H9 (cell line): ENCODE results near the gene RGPD4. TPM values are rescaled to one million over a fixed set of nuclear protein-coding genes. Genes with fewer than 3 reads are reported as not detected.

ENCODE experiments used
- DNase-seq: peaks from one replicate; pipeline ENCODE4 v3.0.0-alpha.2; 2017
- H2AFZ ChIP-seq: one replicate; pipeline ENCODE4 v1.6.1; 2013; ENCODE audit warnings: mild to moderate bottlenecking, low read length, control low read depth, moderate library complexity
- H2AK5ac ChIP-seq: 2 replicates; pipeline ENCODE4 v1.6.1; 2013; ENCODE audit warnings: low read length, control low read depth, mixed read lengths; ENCODE audit not compliant: insufficient read length
- H2BK120ac ChIP-seq: one replicate; pipeline ENCODE4 v1.6.1; 2013; ENCODE audit warnings: low read depth, mild to moderate bottlenecking, low read length, control low read depth, inconsistent platforms; ENCODE audit not compliant: poor library complexity, severe bottlenecking
- H2BK12ac ChIP-seq: 2 replicates; pipeline ENCODE4 v1.6.1; 2013; ENCODE audit warnings: low read length, control low read depth, mixed read lengths, low read depth; ENCODE audit not compliant: insufficient read length
- H2BK15ac ChIP-seq: 2 replicates; pipeline ENCODE4 v1.6.1; 2013; ENCODE audit warnings: low read depth, low read length, control low read depth
- H2BK20ac ChIP-seq: one replicate; pipeline ENCODE4 v1.6.1; 2013; ENCODE audit warnings: low read depth, mild to moderate bottlenecking, low read length, control low read depth, inconsistent platforms; ENCODE audit not compliant: poor library complexity, severe bottlenecking
- H2BK5ac ChIP-seq: 2 replicates; pipeline ENCODE4 v1.6.1; 2013; ENCODE audit warnings: low read length, control low read depth, mixed read lengths; ENCODE audit not compliant: insufficient read length
- H3K14ac ChIP-seq: 2 replicates; pipeline ENCODE4 v1.6.1; 2013; ENCODE audit warnings: low read length, control low read depth; ENCODE audit not compliant: insufficient read depth
- H3K18ac ChIP-seq: 2 replicates; pipeline ENCODE4 v1.6.1; 2013; ENCODE audit warnings: low read depth, mild to moderate bottlenecking, mixed read lengths, low read length, control low read depth; ENCODE audit not compliant: insufficient read length
- H3K23ac ChIP-seq: 2 replicates; pipeline ENCODE4 v1.6.1; 2013; ENCODE audit warnings: low read length, control low read depth, mixed read lengths, low read depth; ENCODE audit not compliant: insufficient read length
- H3K23me2 ChIP-seq: 2 replicates; pipeline ENCODE4 v1.6.1; 2013; ENCODE audit warnings: low read depth, mild to moderate bottlenecking, mixed read lengths, low read length, control low read depth; ENCODE audit not compliant: insufficient read length, poor library complexity, severe bottlenecking
- H3K27ac ChIP-seq: 2 replicates; pipeline ENCODE4 v1.5.1; 2013; ENCODE audit warnings: low read length, control low read depth, mixed read lengths, low read depth; ENCODE audit not compliant: insufficient read length
- H3K27me3 ChIP-seq: 2 replicates; pipeline ENCODE4 v1.6.1; 2013; ENCODE audit warnings: low read length, control low read depth, inconsistent platforms; ENCODE audit not compliant: insufficient read depth
- H3K4ac ChIP-seq: 2 replicates; pipeline ENCODE4 v1.6.1; 2013; ENCODE audit warnings: low read depth, mild to moderate bottlenecking, control low read depth, inconsistent platforms, low read length, moderate library complexity
- H3K4me1 ChIP-seq: 2 replicates; pipeline ENCODE4 v1.6.1; 2013; ENCODE audit warnings: low read length, control low read depth, inconsistent platforms; ENCODE audit not compliant: insufficient read depth
- H3K4me2 ChIP-seq: 2 replicates; pipeline ENCODE4 v1.6.1; 2013; ENCODE audit warnings: low read length, control low read depth, mixed read lengths; ENCODE audit not compliant: insufficient read length, insufficient read depth
- H3K56ac ChIP-seq: 2 replicates; pipeline ENCODE4 v1.6.1; 2013; ENCODE audit warnings: low read depth, mild to moderate bottlenecking, mixed read lengths, low read length, control low read depth; ENCODE audit not compliant: insufficient read length
- H3K79me1 ChIP-seq: 2 replicates; pipeline ENCODE4 v1.6.1; 2013; ENCODE audit warnings: low read depth, mild to moderate bottlenecking, moderate library complexity, low read length, control low read depth, inconsistent platforms; ENCODE audit not compliant: insufficient read depth, poor library complexity, severe bottlenecking
- H3K79me2 ChIP-seq: 2 replicates; pipeline ENCODE4 v1.6.1; 2013; ENCODE audit warnings: low read length, control low read depth, inconsistent platforms; ENCODE audit not compliant: insufficient read depth
- H3K9ac ChIP-seq: 2 replicates; pipeline ENCODE4 v1.6.1; 2013; ENCODE audit warnings: low read length, control low read depth, mixed read lengths; ENCODE audit not compliant: insufficient read length; ENCODE audit errors: extremely low read depth
- H3K9me3 ChIP-seq: one replicate; pipeline ENCODE4 v1.6.1; 2013; ENCODE audit warnings: low read depth, low read length, inconsistent platforms; ENCODE audit not compliant: control insufficient read depth
- H3T11ph ChIP-seq: one replicate; pipeline ENCODE4 v1.6.1; 2013; ENCODE audit warnings: mild to moderate bottlenecking, low read length, control low read depth, inconsistent platforms
- H4K20me1 ChIP-seq: one replicate; pipeline ENCODE4 v1.6.1; 2013; ENCODE audit not compliant: control insufficient read depth, insufficient read length, insufficient read depth
- H4K5ac ChIP-seq: 2 replicates; pipeline ENCODE4 v1.6.1; 2013; ENCODE audit warnings: low read depth, mild to moderate bottlenecking, mixed read lengths, low read length, control low read depth; ENCODE audit not compliant: insufficient read length
- H4K8ac ChIP-seq: replicated peaks from 2 replicates; pipeline ENCODE4 v1.6.1; 2013; ENCODE audit warnings: low read length, control low read depth, mixed read lengths, low read depth; ENCODE audit not compliant: insufficient read length
- H4K91ac ChIP-seq: 2 replicates; pipeline ENCODE4 v1.6.1; 2013; ENCODE audit warnings: low read depth, mild to moderate bottlenecking, moderate library complexity, mixed read lengths, low read length, control low read depth; ENCODE audit not compliant: insufficient read length
- H3K27ac Mint-ChIP-seq, 3 experiments: 2 replicates in 2 of 3; 3 replicates in 1 of 3; pipeline ENCODE4 v1.8.0; 2020 to 2021; ENCODE audit warnings: mixed read lengths in 3 of 3, mild to moderate bottlenecking in 1 of 3, moderate library complexity in 1 of 3
- H3K27me3 Mint-ChIP-seq: 2 replicates; pipeline ENCODE4 v1.8.0; 2021; ENCODE audit warnings: low read depth, mild to moderate bottlenecking, moderate library complexity, mixed read lengths
- H3K36me3 Mint-ChIP-seq, 3 experiments: 2 replicates in 2 of 3; 3 replicates in 1 of 3; pipeline ENCODE4 v1.8.0; 2020 to 2021; ENCODE audit warnings: low read depth in 3 of 3, mixed read lengths in 3 of 3; ENCODE audit not compliant: insufficient read depth in 1 of 3
- H3K4me1 Mint-ChIP-seq, 2 experiments: 2 replicates each; pipeline ENCODE4 v1.8.0; 2020; ENCODE audit warnings: mixed read lengths in 2 of 2
- H3K4me3 Mint-ChIP-seq, 2 experiments: 2 replicates in 1 of 2; 3 replicates in 1 of 2; pipeline ENCODE4 v1.8.0; 2020 to 2021; ENCODE audit warnings: mild to moderate bottlenecking in 2 of 2, mixed read lengths in 2 of 2, moderate library complexity in 1 of 2
- H3K9me3 Mint-ChIP-seq, 2 experiments: 2 replicates in 1 of 2; 3 replicates in 1 of 2; pipeline ENCODE4 v1.8.0; 2020; ENCODE audit warnings: mild to moderate bottlenecking in 2 of 2, mixed read lengths in 2 of 2, moderate library complexity in 1 of 2
- WGBS: extraction: QIAGEN DNeasy Blood & Tissue Kit; methylation state at CpG from one replicate; pipeline ENCODE4 v1.1.7; 2013; ENCODE audit warnings: missing lambda C conversion rate, low lambda C conversion rate, mixed read lengths; ENCODE audit not compliant: insufficient read length; ENCODE audit errors: extremely low coverage; 5-methylcytosine and 5-hydroxymethylcytosine counted together
- total RNA-seq: library from RNA; stranded (reverse); gene quantifications from 2 replicates; pipeline ENCODE4 v1.2.1, GENCODE V29; 2021
- TF ChIP-seq, protein P1 (sequence below): fragments of 200-600 bp; sonication (generic); conservative IDR thresholded peaks from 3 replicates; pipeline ENCODE4 v1.8.0; 2021; ENCODE audit warnings: antibody characterized with exemption, mild to moderate bottlenecking

The RGPD4 gene
- total RNA-seq, 1 experiment from 2014 or later, result 0.07 TPM

DNA sequence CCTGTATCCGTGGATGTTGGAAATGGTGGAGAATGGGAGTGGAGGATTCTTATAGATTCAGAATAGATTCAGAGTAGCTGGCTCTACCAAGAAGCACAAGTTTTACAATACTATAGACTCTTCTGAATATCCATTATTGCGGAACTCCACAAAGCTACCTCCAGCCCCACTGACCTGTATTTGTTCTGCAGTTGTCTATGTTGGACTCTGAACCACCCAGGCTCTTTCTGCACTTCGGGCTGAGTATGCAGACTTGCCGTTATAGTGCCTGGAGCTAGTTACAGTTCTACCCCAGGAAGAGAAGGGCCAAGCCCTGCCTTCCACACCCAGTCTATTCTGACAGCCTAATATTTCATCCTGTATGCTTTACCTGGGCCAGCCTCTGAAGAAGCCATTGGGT lies 4.4 kb upstream of the RGPD4 start:
- WGBS, result no CpG with 5 or more reads among the region's 4 CpGs
- Histone ChIP-seq H2BK12ac (no peak overlapping the region), H3T11ph (no peak overlapping the region)

More for the DNA sequence above, 4.4 kb upstream of the RGPD4 start:
- no peaks in the 10 kb centered on the region for H3K27me3 Mint-ChIP-seq
- Histone ChIP-seq H3K56ac (no peak overlapping the region), H2BK120ac (no peak overlapping the region), H4K5ac (no peak overlapping the region), H4K91ac (no peak overlapping the region), H4K20me1 (no peaks in the 10 kb centered on the region), H3K9me3 (no peaks in the 10 kb centered on the region), H3K79me2 (no peaks in the 10 kb centered on the region), H2BK5ac (no peak overlapping the region), H4K8ac (no peak overlapping the region), H3K23me2 (no peaks in the 10 kb centered on the region), H3K18ac (no peak overlapping the region), H3K27ac (no peak overlapping the region), H3K4ac (no peak overlapping the region), H3K4me2 (no peak overlapping the region), H3K27me3 (no peaks in the 10 kb centered on the region), H2BK15ac (no peak overlapping the region), H3K14ac (no peak overlapping the region), H2BK20ac (no peak overlapping the region), H2AFZ (no peak overlapping the region), H3K4me1 (no peaks in the 10 kb centered on the region), H2AK5ac (no peak overlapping the region), H3K79me1 (no peaks in the 10 kb centered on the region), H3K23ac (no peak overlapping the region), H3K9ac (no peak overlapping the region)
- no peak for DNase-seq
- TF ChIP-seq, protein P1, sequence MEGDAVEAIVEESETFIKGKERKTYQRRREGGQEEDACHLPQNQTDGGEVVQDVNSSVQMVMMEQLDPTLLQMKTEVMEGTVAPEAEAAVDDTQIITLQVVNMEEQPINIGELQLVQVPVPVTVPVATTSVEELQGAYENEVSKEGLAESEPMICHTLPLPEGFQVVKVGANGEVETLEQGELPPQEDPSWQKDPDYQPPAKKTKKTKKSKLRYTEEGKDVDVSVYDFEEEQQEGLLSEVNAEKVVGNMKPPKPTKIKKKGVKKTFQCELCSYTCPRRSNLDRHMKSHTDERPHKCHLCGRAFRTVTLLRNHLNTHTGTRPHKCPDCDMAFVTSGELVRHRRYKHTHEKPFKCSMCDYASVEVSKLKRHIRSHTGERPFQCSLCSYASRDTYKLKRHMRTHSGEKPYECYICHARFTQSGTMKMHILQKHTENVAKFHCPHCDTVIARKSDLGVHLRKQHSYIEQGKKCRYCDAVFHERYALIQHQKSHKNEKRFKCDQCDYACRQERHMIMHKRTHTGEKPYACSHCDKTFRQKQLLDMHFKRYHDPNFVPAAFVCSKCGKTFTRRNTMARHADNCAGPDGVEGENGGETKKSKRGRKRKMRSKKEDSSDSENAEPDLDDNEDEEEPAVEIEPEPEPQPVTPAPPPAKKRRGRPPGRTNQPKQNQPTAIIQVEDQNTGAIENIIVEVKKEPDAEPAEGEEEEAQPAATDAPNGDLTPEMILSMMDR, result no peak
- H3K36me3 Mint-ChIP-seq, result no peaks in the 10 kb centered on the region
- H3K4me3 Mint-ChIP-seq, result no peak overlapping the region
- H3K27ac Mint-ChIP-seq, result no peak overlapping the region
- H3K9me3 Mint-ChIP-seq, result no peaks in the 10 kb centered on the region
- peaks cover 0 to 3% of the 10 kb centered on the region in 2 experiments; a peak in 1 of 4 replicates for H3K4me1 Mint-ChIP-seq
